Neural progenitor cell (in vitro differentiated cells): ENCODE measurements around the gene NCOR2.

Experiments used
- EZH2 ChIP-seq: fragments of 200-600 bp; sonication (generic); IDR thresholded peaks from 2 replicates; pipeline ENCODE4 v1.6.1; 2017; ENCODE audit warnings: antibody characterized with exemption, mild to moderate bottlenecking, moderate library complexity
- EZH2phosphoT487 ChIP-seq: fragments of 200-600 bp; sonication (generic); IDR thresholded peaks from 2 replicates; pipeline ENCODE4 v1.6.1; 2017; ENCODE audit warnings: antibody characterized with exemption
- TF ChIP-seq, protein P1 (sequence below): fragments of 200-600 bp; sonication (generic); IDR thresholded peaks from 2 replicates; pipeline ENCODE4 v1.5.1; 2017; ENCODE audit warnings: antibody characterized with exemption, mild to moderate bottlenecking

DNA sequence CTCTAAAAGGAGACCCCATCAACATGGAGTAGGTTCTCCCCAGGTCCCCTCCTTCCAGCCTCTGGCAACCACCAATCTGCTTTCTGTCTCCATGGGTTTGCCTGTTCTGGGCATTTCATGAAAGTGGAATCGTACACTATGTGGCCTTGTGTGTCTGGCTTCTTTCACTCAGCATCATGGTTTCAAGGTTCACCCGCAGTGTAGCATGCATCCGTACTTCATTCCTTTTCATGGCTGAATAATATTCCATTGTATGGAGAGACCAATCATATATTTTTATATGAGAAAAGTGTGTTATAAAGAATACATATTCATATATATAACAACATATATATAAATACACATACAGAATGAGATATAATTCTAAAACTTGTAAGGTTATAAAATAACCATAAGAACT is 19.8 kb downstream of the NCOR2 start:
- TF ChIP-seq, protein P1, sequence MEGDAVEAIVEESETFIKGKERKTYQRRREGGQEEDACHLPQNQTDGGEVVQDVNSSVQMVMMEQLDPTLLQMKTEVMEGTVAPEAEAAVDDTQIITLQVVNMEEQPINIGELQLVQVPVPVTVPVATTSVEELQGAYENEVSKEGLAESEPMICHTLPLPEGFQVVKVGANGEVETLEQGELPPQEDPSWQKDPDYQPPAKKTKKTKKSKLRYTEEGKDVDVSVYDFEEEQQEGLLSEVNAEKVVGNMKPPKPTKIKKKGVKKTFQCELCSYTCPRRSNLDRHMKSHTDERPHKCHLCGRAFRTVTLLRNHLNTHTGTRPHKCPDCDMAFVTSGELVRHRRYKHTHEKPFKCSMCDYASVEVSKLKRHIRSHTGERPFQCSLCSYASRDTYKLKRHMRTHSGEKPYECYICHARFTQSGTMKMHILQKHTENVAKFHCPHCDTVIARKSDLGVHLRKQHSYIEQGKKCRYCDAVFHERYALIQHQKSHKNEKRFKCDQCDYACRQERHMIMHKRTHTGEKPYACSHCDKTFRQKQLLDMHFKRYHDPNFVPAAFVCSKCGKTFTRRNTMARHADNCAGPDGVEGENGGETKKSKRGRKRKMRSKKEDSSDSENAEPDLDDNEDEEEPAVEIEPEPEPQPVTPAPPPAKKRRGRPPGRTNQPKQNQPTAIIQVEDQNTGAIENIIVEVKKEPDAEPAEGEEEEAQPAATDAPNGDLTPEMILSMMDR = no peak
- TF ChIP-seq EZH2 (no peak), EZH2phosphoT487 (no peak)
